ENCODE results near the gene PIBF1.
"Not testable (repeated sequence)": the region's sequence is repeated elsewhere in the genome, so short reads cannot be mapped to it uniquely, and the experiment has no call there.

Gene PIBF1

GRCh38 chr13:72798817-72799216 is 16.9 kb downstream of the PIBF1 start:
- no peak overlapping the region for H3K27ac Mint-ChIP-seq
- DNase-seq (no peak), ATAC-seq (replicated peaks) (no peak)
- peaks cover 0 to under 1% of the 10 kb centered on the region in 2 donors for H3K4me1 Mint-ChIP-seq
- peaks cover 31 to 45% of the 10 kb centered on the region in 2 donors for H3K36me3 Mint-ChIP-seq
- no peaks in the 10 kb centered on the region for H3K27me3 Mint-ChIP-seq
- peaks cover 4 to 5% of the 10 kb centered on the region in 2 donors for H3K9me3 Mint-ChIP-seq
- no peak overlapping the region for H3K4me3 Mint-ChIP-seq

- H3K4me3 Mint-ChIP-seq: no peak overlapping the region
- DNase-seq: no peak
- H3K27ac Mint-ChIP-seq: no peak overlapping the region
Measured at GRCh38 chr13:72804301-72804700, 22.4 kb downstream of the PIBF1 start.

GRCh38 chr13:72805676-72806346 is 23.9 kb downstream of the PIBF1 start:
- no peaks in the 10 kb centered on the region for H3K4me1 Mint-ChIP-seq
- no peaks in the 10 kb centered on the region for H3K27me3 Mint-ChIP-seq
- H3K4me3 Mint-ChIP-seq: no peak overlapping the region
- no peak overlapping the region for H3K27ac Mint-ChIP-seq
- ATAC-seq (replicated peaks): no peak
- no peak for DNase-seq
- H3K36me3 Mint-ChIP-seq: peaks cover 20 to 39% of the 10 kb centered on the region in 2 donors
- H3K9me3 Mint-ChIP-seq: no peaks in the 10 kb centered on the region

More at GRCh38 chr13:72804301-72804700, 22.4 kb downstream of the PIBF1 start:
- ATAC-seq (replicated peaks): no peak
- no peaks in the 10 kb centered on the region for H3K9me3 Mint-ChIP-seq
- peaks cover 21 to 41% of the 10 kb centered on the region in 2 donors for H3K36me3 Mint-ChIP-seq
- no peaks in the 10 kb centered on the region for H3K4me1 Mint-ChIP-seq
- no peaks in the 10 kb centered on the region for H3K27me3 Mint-ChIP-seq

GRCh38 chr13:72806514-72806913 is 24.6 kb downstream of the PIBF1 start:
- not testable (repeated sequence) for H3K9me3 Mint-ChIP-seq; ATAC-seq (replicated peaks); H3K4me3 Mint-ChIP-seq; DNase-seq; H3K27me3 Mint-ChIP-seq; H3K4me1 Mint-ChIP-seq; H3K27ac Mint-ChIP-seq
- H3K36me3 Mint-ChIP-seq: peaks cover 17 to 35% of the 10 kb centered on the region in 2 donors

GRCh38 chr13:72808917-72809500 is 27.1 kb downstream of the PIBF1 start:
- Mint-ChIP-seq H3K27me3 (no peaks in the 10 kb centered on the region), H3K36me3 (peaks cover 13 to 22% of the 10 kb centered on the region in 2 donors), H3K4me1 (no peaks in the 10 kb centered on the region), H3K9me3 (no peaks in the 10 kb centered on the region), H3K4me3 (no peak overlapping the region), H3K27ac (no peak overlapping the region)
- ATAC-seq (replicated peaks) (no peak), DNase-seq (no peak)

GRCh38 chr13:72820156-72820897 is 38.4 kb downstream of the PIBF1 start:
- no peaks in the 10 kb centered on the region for H3K4me1 Mint-ChIP-seq
- H3K27ac Mint-ChIP-seq: no peak overlapping the region
- H3K36me3 Mint-ChIP-seq: peaks cover 18 to 36% of the 10 kb centered on the region in 2 donors
- DNase-seq (no peak), ATAC-seq (replicated peaks) (no peak)
- H3K27me3 Mint-ChIP-seq: no peaks in the 10 kb centered on the region
- H3K4me3 Mint-ChIP-seq: no peak overlapping the region
- H3K9me3 Mint-ChIP-seq: no peaks in the 10 kb centered on the region

GRCh38 chr13:72820898-72821279 is 39.0 kb downstream of the PIBF1 start:
- H3K4me3 Mint-ChIP-seq: no peak overlapping the region
- H3K36me3 Mint-ChIP-seq: peaks cover 20 to 33% of the 10 kb centered on the region in 2 donors
- no peak for ATAC-seq (replicated peaks)
- H3K27ac Mint-ChIP-seq: no peak overlapping the region
- H3K9me3 Mint-ChIP-seq: no peaks in the 10 kb centered on the region
- H3K4me1 Mint-ChIP-seq: no peaks in the 10 kb centered on the region
- no peak for DNase-seq
- no peaks in the 10 kb centered on the region for H3K27me3 Mint-ChIP-seq

GRCh38 chr13:72823081-72823480 is 41.1 kb downstream of the PIBF1 start:
- Mint-ChIP-seq H3K36me3 (peaks cover 21 to 41% of the 10 kb centered on the region in 2 donors), H3K9me3 (no peaks in the 10 kb centered on the region), H3K4me1 (no peaks in the 10 kb centered on the region), H3K27me3 (no peaks in the 10 kb centered on the region), H3K4me3 (no peak overlapping the region), H3K27ac (no peak overlapping the region)
- DNase-seq: no peak
- ATAC-seq (replicated peaks): no peak

- Mint-ChIP-seq H3K9me3 (peaks cover 0 to 1% of the 10 kb centered on the region in 2 donors), H3K27ac (no peak overlapping the region), H3K36me3 (peaks cover 22 to 40% of the 10 kb centered on the region in 2 donors), H3K27me3 (no peaks in the 10 kb centered on the region), H3K4me1 (peaks cover 0 to 3% of the 10 kb centered on the region in 2 donors), H3K4me3 (no peak overlapping the region)
- ATAC-seq (replicated peaks) (no peak), DNase-seq (no peak)
Measured at GRCh38 chr13:72823724-72824123, 41.8 kb downstream of the PIBF1 start.

GRCh38 chr13:72834601-72835000 is 52.7 kb downstream of the PIBF1 start:
- Mint-ChIP-seq H3K9me3 (no peaks in the 10 kb centered on the region), H3K4me1 (peaks cover 10 to 14% of the 10 kb centered on the region in 2 donors), H3K36me3 (peaks cover 39 to 44% of the 10 kb centered on the region in 2 donors), H3K4me3 (no peak overlapping the region), H3K27me3 (no peaks in the 10 kb centered on the region), H3K27ac (no peak overlapping the region)
- no peak for DNase-seq
- ATAC-seq (replicated peaks): no peak

- ATAC-seq (replicated peaks) (peak; percentile 85 to 93), DNase-seq (peak; percentile 18)
- H3K36me3 Mint-ChIP-seq: peaks cover 14 to 17% of the 10 kb centered on the region in 2 donors
- H3K27me3 Mint-ChIP-seq: no peaks in the 10 kb centered on the region
- no peak overlapping the region for H3K27ac Mint-ChIP-seq
- no peak overlapping the region for H3K4me3 Mint-ChIP-seq
- no peaks in the 10 kb centered on the region for H3K4me1 Mint-ChIP-seq
- peaks cover 0 to under 1% of the 10 kb centered on the region in 2 donors for H3K9me3 Mint-ChIP-seq
Measured at GRCh38 chr13:72839831-72840426, 58.0 kb downstream of the PIBF1 start.

- peaks cover 31 to 38% of the 10 kb centered on the region in 2 donors for H3K36me3 Mint-ChIP-seq
Measured at GRCh38 chr13:72842991-72843390, 61.1 kb downstream of the PIBF1 start.

GRCh38 chr13:72845148-72845547 is 63.2 kb downstream of the PIBF1 start:
- not testable (repeated sequence) for H3K9me3 Mint-ChIP-seq; H3K4me3 Mint-ChIP-seq; ATAC-seq (replicated peaks); H3K27ac Mint-ChIP-seq; H3K4me1 Mint-ChIP-seq; H3K27me3 Mint-ChIP-seq; DNase-seq
- H3K36me3 Mint-ChIP-seq: peaks cover 29 to 40% of the 10 kb centered on the region in 2 donors

More at GRCh38 chr13:72842991-72843390, 61.1 kb downstream of the PIBF1 start:
- no peak for ATAC-seq (replicated peaks)
- H3K27ac Mint-ChIP-seq: no peak overlapping the region
- peaks cover 2 to 3% of the 10 kb centered on the region in 2 donors for H3K9me3 Mint-ChIP-seq
- no peaks in the 10 kb centered on the region for H3K27me3 Mint-ChIP-seq
- H3K4me3 Mint-ChIP-seq: no peak overlapping the region
- no peaks in the 10 kb centered on the region for H3K4me1 Mint-ChIP-seq
- DNase-seq: no peak

GRCh38 chr13:72849571-72849970 is 67.6 kb downstream of the PIBF1 start:
- H3K4me3 Mint-ChIP-seq: no peak overlapping the region
- ATAC-seq (replicated peaks) (no peak), DNase-seq (no peak)
- H3K9me3 Mint-ChIP-seq: peaks cover 2 to 3% of the 10 kb centered on the region in 2 donors
- no peaks in the 10 kb centered on the region for H3K4me1 Mint-ChIP-seq
- H3K27me3 Mint-ChIP-seq: no peaks in the 10 kb centered on the region
- peaks cover 36 to 51% of the 10 kb centered on the region in 2 donors for H3K36me3 Mint-ChIP-seq
- no peak overlapping the region for H3K27ac Mint-ChIP-seq
